Breast epithelium (tissue), 3 donors: Measurements from ENCODE around the gene STEAP1B.

Experiments used
- CTCF ChIP-seq, 3 donors: fragments of 450-650 bp; IDR thresholded peaks; one replicate each; pipeline ENCODE4 v1.5.1; 2016 to 2017; ENCODE audit warnings: antibody characterized with exemption in 3 of 3, mild to moderate bottlenecking in 3 of 3, moderate library complexity in 3 of 3
- POLR2AphosphoS5 ChIP-seq, 3 donors: sonication (generic); formaldehyde crosslinking; IDR thresholded peaks; one replicate each; pipeline ENCODE4 v1.6.1; 2017; ENCODE audit warnings: antibody characterized with exemption in 3 of 3

DNA sequence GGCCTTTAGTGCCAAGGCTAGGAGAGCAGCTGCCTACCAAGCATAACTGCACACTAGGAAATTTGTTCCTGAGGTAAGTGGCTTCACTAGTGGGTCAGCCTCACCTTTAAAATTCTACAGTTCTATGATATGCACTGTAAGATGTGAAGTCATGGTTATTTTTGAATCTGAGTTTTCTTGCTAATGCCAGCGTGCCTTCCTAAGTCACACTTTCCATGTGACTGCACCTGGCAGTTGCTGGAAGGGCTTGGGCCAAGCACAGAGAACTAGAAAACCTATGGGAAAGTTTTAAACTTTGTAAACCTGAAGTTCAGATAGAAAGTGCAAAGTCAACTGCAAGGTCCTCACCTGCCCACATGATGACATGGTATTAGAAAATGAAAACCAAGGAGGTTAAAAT, 42.5 kb downstream of the STEAP1B start:
- TF ChIP-seq CTCF (IDR thresholded peaks at IDR 0.05) (no peak), POLR2AphosphoS5 (IDR thresholded peaks at IDR 0.05) (no peak)
